ENCODE data around the gene SELE.
"Not testable (repeated sequence)": the region's sequence is repeated elsewhere in the genome, so short reads cannot be mapped to it uniquely, and the experiment has no call there.

The SELE gene

GRCh38 chr1:169683168-169683567 is 50.7 kb downstream of the SELE start:
- DNase-seq: not testable (repeated sequence)

GRCh38 chr1:169682071-169682470 is 51.8 kb downstream of the SELE start:
- no peak for DNase-seq

- no peak for DNase-seq
Measured at GRCh38 chr1:169681140-169681539, 52.7 kb downstream of the SELE start.

DNA sequence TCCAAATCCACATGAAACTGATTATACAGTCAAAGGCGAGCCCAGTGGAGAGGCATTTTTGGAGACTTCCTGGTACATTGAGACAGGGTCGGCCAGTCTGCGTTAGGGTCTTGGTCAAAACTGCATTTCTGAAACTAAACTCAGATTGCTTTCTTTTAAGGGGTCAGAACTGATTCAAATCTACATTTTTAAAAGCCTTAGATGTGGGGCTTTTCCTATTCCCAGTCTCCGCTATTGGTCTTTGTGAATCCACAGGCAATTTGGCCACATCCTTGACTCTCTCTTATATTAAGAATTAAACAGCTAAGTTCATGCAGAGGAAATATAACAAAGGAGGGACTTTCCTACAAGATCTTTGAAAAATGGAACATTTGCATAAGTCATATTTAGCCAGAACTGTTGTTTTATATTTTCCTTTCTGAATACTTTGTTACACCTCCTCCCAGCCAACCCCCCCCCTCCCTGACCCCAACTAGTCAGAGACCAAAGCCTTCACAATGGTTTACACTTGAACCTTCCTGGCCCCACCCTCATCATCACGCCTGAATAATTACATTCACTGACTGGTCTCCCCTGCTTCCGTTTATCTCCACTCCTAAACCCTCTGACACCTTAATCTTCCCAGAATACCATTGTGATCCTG is 53.4 kb downstream of the SELE start:
- DNase-seq: no peak

- DNase-seq: no peak
Measured at GRCh38 chr1:169679692-169680091, 54.2 kb downstream of the SELE start.

DNA sequence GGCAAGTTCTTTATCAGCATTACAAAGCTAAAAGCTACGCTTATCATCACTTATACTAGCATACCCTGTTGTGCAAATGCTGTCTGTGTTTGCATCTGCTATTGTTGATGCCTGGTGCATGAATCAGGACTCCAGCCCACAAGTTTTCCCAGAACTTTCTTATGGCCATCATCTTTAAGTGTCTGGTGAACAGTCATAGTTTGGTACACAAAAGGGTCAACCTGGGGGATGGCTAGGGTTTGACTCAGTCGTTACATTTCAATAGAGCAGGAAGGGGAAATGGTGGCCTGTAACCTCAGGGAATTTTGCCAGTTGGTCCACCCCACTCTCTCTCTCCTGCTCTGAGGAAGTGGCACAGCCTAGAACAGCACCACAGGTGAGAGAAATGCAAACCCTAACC is 57.9 kb downstream of the SELE start:
- no peak for DNase-seq

Data from nucleus accumbens (tissue), 56 donors.